ENCODE data around the gene KIAA0753. TPM values are rescaled to one million over a fixed set of nuclear protein-coding genes. Genes with fewer than 3 reads are reported as not detected.

The KIAA0753 gene
- total RNA-seq, 1 experiment from 2014 or later: 21.7 TPM

DNA sequence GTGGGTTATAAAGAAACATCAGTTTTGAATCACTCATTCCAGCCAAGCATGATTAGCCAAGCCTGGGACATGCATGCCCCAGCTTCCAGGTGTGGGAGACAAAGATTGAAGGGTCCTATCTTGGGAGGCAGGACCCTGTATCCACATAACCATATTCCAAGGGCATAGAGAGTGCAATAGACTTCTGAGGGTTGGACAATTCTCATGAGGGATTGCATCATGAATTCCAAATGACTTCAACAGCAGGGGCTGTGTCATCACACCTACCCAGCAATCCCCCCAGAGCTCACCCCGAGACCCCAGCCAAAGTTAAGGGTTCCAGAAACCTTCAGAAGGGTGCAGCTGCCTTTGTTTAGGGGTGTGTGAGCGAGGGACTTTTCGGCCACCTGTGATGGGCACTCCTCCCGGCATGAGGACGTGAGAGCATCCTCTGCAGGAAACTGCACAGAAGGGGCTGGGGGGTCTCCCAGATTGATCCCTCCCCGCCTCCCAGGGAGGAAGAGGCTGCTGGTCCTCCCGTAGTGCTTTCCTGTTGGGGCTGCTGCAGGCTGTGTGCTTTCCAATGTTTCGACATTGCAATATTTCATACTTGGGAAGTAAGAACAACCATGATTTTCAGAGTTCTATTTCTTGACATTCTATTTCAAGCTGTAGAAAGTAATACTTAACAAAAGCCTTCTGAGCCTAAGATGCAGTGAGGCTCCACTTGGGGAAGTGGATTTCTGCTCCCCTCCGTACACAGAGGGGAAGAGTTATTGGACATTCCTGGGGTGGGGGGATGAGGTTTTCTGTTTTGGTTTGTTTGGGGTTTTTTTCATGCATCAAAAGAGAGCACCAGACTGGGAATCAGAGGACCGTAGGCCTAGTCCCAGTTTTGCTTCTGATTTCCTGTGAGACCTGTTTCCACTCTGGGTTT is 70.9 kb downstream of the KIAA0753 start:
- DNase-seq (ENCODE audit: low spot score): no peak

DNA sequence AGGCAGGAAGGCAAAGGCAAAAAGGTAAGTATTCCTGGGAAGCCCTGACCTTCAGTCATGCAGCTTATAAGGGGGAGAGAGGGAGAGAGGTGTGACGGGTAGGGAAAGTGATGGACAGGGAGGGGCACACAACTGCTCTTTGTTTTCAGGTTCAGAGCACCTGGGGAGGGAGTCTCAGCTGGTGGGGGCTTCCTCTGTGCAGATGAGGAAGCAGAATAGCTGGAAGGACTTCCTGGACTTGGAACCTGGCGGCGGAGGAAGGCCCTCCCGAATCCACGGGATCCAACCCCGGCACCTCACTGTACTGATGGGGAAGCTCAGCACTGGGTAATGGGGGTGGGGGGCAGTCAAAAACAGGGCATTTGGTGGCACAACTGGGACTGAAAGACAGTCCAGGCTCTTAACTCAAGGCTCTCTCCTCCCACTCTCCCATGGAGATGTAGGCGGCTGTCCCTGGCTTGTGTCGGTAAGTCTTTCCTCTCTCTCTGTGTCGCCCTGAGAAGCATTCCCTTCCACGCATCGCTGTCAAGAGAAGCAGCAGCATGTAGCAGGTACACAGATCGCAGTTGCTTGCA is 72.2 kb downstream of the KIAA0753 start:
- DNase-seq (ENCODE audit: low spot score): no peak

DNA sequence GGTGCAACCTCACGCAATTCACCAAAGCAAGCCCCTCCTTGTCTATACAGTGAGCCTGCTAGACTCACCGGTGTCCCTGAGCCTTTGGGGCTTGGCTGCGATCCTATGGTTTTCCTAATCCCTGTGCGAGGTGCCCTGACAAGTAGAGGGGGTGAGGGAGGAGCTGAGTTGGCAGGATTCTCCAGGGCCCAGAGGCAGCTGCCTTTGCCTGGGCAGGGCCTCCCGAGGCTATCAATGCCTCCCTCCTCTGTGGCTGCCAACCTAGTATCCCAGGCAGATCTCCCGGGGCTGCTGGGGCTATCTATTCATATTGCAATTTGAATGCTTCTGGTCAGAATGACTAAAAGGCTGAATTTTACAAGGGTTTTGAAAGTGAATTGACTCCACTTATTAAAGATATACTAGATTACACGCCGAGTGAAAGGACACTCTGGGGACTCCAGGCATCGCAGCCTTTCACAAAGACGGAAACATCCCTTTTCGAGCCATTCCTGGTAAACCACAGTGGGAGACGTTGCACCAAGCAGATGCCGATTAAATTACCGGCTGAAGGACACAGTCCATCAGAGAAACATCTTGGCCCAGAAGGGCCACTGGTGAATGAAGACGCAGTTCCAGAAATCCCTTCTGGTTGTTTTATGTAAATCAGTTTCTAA is 72.9 kb downstream of the KIAA0753 start:
- no peak for DNase-seq (ENCODE audit: low spot score)

DNA sequence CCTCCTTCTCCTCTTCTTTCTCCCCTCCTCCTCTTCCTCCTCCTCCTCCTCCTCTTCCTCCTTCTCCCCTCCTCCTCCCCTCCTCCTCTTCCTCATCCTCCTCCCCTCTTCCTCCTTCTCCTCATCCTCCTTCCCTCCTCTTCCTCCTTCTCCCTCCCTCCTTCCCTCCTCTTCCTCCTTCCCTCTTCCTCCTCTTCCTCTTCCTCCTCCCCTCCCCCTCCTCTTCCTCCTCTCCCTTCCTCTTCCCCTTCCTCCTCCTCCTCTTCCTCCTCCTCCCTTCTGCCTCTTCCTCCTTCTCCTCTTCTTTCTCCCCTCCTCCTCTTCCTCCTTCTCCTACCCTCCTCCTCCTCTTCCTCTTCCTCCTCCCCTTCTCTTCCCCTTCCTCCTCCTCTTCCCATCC is 79.1 kb downstream of the KIAA0753 start:
- DNase-seq (ENCODE audit: low spot score): no peak

DNA sequence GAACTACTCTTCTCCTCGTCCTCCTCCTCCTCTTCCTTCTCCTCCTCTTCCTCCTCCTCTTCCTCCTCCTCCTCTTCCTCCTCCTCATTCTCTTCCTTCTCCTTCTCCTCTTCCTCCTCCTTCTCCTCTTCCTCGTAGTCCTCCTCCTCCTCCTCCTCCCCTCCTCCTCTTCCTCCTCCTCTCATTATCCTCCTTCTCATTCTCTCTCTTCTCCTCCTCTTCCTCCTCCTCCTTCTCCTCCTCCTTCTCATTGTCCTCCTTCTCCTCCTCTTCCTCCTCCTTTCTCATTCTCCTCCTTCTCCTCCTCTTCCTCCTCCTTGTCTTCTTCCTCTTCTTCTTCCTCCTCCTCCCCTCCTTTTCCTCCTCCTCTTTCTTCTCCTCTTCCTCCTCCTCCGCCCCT is 80.0 kb downstream of the KIAA0753 start:
- no peak for DNase-seq (ENCODE audit: low spot score)

DNA sequence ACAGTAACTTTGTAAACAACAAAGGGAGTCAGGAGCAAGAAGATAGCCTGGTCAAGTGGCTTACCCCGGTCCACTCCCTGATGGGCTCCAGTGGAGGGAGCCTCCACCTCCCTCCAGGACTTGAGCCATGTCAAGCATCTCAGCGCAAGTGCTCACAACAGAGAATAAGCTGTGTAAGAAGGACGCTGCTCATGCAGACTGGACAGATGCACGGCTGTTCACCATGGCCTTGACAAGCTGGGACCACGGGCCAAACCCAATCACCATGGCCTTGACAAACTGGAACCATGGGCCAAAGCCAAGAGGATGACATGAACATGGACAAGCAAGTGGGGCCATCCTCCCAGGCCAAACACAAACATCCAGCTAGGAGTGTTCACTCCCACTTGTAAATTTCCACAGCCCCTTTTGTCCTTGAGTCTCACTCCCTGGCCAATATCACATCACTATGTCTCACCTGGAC is 80.7 kb downstream of the KIAA0753 start:
- no peak for DNase-seq (ENCODE audit: low spot score)

DNA sequence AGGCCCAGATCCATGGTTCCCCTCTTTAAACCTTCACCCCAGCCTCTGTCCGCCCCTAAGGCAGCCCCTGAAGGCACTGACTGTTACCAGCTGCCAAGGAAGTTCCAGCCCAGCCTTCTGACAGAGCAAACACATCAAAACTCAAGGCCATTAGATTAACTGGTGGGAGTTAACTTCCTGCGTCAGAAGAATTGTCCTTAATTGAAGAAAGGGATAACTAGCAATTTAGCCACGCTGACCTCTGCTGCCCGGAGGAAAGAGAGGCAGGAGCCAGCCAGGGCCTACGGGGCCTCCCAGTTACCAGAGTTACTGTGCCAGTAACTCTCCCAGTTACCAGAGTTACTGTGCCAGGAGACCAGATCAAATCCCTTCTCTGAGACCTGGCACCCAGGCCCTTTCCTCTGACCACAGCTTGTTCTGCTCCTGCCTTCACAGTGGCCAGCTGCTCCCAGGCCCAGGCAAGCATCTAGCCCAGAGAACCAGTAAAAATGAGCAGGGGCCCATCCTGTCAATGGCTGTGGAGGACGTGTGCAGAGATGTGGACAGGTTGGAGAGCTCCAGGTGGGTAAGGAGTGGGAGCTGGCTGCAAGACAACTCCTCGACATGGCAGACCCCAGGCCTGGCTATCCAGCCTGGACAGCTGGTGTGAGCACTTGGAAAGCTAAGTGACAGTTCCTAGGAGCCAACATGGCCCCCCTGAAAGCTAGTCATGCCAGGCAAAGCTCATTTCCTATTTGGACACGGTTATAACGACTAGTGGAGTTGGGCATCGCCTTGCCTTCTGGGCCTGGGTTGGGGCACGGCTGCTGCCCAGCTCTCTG is 81.4 kb downstream of the KIAA0753 start:
- DNase-seq (ENCODE audit: low spot score): peak; percentile 32

DNA sequence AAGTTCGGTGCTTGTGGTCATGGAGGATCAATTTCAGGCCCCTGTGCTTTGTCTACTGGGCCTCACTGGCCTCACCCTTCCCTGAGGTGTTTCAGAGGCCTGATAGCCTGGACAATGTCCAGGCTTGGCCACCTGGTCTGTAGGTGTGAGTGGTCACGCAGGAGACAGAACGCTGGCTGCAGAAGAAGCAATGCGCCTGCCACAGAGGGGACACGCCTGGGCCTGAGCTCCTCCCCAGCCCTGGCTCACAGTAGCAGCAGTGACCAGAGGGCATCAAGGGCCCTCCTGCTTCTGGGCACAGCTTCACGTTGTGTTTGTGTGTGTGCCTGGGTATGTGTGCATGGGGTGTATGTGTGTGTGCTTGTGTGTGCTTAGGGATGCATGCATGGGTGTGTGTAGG is 82.2 kb downstream of the KIAA0753 start:
- no peak for DNase-seq (ENCODE audit: low spot score)

DNA sequence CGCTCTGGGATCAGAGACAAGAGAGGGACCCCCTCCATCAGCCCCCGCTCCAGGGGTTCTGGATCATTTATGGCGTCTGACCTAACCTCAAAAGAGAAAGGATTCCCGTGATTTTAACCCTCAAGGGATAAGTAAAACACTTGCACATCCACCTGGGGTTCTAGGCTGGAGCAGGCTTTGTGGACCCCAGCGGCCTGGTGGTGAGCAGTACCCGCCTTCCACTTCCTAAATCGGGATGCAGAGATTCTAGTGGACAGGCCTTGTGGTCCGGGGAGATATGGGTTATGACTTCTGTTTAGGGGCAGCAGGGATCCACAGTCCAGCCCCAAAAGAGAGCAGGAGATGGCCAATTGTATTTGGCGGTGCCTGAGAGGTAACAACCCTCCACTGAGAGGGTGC is 83.5 kb downstream of the KIAA0753 start:
- DNase-seq (ENCODE audit: low spot score): no peak

DNA sequence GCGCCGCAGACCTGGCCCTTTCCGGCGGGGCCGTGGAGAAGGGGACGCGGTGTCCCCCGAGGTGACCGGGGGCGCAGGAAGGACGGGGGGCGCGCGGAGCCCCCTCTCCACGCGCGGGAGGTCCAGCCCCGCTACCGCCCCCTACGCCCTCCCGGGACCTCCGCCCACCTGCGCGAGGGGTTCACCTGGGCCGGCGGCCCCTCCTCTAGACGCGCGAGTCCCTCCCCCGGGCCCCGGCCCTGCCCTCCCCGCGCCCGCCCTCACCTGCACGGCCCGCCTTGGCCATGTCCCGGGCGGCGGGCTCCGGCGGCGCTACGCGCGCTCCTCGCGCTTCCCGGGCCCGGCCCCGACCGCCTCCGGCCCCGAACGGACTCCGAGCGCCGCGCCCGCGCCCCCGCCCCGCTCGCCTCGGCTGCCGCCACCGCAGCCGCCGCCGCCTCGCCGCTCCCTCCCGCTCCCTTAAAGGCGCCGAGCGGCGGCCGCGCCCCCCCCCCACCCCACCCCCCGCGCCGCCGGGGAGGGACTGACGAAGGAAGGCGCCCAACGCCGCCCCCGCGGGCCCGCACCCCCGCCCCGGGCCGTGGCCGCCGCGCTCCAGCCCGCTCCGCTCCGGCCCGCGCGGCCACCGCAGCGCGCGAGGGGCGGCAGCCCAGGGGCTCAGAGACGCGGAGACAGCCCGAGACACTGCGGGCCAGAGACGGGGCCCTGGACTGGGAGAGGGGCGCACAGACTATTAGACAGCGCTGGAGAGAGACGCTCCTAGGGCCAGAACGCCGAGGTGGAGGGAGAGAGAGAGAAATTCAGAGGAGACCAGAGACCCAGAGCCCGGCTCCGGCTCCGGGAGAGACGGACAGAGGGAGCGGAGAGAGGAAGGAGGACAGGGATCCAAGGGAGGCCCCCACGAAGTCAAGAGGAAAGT is 84.1 kb downstream of the KIAA0753 start, which contains the start of gene PITPNM3:
PITPNM3 (minus strand) TSS at position 435 of the 919 bp plus-strand sequence; CDS start at position 286, 149 bp downstream.
- DNase-seq (ENCODE audit: low spot score): no peak

DNA sequence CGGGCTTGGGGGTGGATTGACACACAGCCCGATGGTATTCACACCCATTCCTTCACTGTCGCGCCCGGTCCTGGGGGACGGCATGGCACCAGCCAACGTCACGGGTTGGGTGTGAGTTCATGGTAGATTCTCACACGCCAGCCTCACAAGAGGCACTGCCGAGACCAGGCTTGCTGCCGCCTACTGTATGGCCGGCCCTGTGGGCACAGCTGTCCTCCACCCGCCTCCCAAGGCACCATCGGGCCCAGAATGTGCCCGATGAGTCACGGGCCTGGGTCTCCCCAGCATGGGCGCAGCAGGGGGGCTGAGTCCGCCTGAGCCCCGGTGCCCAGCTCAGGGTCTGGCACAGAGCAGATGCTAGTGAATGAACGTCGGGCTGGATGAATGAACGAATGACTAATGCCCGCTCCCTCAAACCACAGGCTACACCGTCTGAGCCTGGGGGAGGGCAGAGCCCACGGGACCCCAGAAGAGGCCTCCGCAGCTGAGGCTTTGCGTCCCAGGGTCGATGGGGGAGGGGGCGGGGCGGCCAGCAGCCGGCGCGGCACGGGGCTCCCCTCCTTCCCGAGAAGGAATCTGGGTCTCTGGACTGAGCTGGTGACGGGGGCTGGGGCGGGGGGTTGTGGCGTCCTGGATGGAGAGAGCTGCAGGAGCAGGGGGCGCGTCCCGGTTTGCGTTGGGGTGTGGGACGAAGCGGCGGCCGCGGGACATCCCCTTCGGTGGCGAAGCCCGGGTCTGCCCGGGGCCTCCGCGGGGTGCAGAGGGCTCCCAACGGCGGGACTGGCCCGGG is 85.0 kb downstream of the KIAA0753 start:
- DNase-seq (ENCODE audit: low spot score): peak; percentile 69

DNA sequence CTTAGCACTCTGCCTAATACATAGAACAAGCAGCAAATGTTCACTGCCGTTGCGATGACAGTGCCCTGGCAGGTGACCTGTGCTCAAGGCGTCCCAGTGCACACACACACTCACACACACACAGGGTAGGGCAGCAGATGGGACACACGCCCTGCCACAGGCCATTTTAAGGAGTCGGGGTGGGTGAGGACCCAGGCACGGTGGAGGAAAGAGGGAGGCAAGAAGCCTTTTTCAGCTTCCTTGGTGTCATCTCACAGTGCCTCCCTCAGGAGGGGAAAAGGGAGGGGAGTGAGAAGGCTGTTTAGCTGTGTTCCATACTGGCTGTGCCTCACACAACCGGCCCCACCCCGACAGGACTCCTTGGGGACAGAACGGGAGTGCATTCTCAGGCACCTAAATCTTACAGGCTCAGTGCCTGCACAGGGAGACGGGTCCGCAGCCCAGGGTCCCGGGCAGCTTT is 85.6 kb downstream of the KIAA0753 start:
- no peak for DNase-seq (ENCODE audit: low spot score)

DNA sequence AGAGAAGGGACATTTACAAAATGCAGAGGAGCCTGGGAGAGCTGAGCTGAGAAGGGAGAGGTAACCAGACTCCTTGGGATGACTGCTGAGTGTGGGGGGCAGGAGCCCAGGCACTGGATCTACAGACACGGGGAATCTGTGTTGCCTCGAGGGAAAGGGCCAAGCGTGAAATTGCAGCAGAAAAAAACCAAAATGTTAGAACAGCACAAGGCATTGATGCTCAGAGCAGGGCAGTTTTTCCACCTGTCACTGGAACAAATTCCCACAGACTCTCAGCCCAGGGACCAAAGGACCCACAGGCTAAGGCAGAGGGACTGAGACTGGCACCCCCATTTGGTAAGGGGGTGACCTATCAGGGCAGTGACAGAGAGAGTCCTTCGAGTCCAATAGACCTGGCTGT is 86.2 kb downstream of the KIAA0753 start:
- DNase-seq (ENCODE audit: low spot score): no peak

DNA sequence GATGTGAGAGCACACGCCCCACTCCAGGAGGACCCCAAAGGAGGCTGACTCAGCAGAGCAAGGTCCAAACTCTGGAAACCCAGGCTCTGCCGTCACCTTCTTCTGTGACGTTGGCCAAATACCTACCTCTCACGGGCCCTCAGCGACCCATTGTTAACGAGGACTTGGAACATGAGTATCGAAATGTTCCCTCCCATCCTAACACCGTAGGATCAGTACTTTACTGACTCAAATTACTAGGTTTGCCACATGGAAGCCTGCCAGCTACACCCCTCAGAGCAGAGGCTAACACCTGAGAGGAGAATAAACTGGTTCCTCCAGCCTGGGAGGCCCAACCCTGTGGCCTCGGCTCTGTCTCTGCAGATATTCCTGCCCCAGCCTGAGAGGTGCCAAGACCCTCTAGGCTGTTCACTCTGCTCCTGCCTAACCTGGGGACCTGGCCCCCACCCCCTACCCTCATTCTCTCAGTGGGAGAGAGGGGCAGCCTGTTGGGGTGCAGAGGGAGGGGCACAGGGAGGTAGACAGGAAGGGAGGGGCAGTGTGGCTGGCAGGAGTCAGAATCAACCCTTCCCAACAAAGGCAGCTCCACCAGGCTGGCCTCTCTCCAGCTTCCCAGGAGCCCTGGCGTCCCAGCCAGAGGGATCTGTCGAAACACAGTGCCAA is 88.5 kb downstream of the KIAA0753 start:
- peak; percentile 19 for DNase-seq (ENCODE audit: low spot score)

DNA sequence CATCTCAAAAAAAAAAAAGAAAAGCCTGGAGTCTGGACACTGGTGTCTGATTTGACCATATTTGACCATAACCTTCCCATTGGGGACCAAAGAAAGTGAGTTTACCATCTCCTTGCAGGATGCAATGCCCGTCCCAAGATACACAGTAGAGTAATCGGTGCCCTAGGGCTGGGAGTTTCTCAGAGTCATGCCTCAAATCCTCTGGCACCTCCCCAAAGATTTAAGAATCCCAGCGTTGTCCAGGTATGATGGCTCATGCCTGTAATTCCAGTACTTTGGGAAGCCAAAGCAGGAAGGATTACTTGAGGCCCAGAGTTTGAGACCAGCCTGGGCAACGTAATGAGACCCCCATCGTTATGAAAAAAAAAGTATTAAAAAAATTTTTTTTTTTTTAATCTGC is 89.2 kb downstream of the KIAA0753 start:
- DNase-seq (ENCODE audit: low spot score): no peak

DNA sequence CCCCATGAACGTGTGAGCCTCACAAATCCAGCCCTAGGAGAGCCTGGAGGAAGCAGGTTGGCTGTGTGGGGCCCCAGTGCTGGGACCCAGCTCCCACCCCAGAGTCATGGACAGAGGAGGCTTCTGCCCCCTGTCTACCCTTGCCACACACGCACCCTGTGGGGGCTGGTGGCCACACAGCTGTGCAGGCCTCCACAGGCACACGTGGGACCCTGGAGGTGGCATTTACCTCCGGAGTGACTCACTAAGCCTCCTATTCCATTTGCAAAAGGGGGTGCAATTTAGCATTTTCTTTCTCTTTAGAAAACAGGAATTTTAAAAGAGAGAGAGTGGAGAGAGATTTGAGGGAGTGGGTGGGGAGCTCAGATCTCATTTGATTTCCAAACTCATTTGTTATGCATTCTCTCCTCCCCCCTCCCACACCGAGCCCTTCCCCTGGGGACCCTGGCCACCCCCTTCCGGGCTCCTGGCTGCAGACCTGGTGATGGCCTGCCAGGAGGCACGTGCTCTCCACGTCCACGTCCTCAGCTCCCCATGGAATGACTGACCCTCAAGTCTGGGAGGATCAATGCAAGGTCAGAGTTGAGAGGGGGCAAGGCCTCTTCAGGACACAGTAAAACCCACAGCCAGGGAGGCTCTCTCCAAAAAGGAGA is 91.0 kb downstream of the KIAA0753 start:
- no peak for DNase-seq (ENCODE audit: low spot score)

DNA sequence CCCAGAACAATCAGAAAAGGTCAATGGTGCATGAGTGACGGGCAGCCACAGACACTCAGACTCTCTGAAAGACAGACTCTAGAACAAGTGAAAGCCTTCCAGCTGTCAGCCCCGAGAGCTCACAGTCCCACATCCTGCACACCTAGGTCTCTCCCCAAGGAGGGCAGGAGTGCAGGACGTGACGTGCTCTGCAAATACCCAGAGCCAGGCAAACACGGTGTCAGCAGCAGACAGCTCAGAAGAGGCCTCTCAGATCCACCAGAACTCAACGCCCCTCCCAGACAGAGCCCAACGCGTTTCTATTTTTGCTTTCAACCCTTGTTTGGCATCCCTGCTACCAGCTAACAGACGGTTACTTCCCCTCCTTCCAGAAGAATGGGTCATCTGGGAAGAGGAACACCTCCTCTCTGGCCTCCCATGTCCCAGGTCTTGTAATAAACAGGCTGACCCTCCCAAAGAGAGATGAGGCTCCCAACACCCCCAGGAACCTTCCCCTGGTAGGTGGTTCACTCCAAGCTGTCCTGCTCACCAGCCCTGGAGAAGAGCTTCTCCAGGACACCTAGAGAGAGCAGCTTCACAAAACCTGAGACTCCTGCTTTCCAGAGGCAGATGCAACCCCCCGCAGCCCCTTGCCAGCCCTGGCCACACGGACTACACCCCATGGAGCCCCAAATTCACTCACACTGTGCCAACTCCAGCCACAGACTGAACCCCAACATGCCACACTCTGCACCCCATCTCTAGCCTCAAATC is 91.8 kb downstream of the KIAA0753 start:
- DNase-seq (ENCODE audit: low spot score): no peak

DNA sequence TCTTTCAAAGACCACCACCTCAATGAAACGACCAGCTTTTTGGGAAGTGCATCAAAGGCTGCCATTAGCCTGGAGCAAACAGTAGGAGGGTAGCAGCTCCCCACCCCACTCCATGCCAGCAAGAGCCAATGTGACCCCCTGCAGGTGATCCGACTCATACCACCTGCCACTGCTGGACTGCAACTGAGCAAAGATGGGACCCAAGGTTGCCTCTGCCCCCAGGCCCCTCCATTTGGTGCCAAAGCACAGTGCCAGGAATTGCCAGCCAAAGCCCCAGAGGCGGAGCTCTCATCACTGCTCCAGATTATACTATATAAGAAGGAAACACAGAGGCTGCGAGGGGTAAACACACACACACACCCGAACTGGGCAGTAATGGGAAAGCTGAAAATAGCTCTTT is 92.5 kb downstream of the KIAA0753 start:
- peak; percentile 33 for DNase-seq (ENCODE audit: low spot score)
